Kidney (tissue), 14 donors: ENCODE measurements around the gene LYST. TPM values are rescaled to one million over a fixed set of nuclear protein-coding genes. Genes with fewer than 3 reads are reported as not detected.

Source experiments
- DNase-seq, 5 donors: peaks; one replicate each; pipeline ENCODE4 v3.0.0-alpha.2; 2013 to 2020
- FAIRE-seq: peaks from 2 replicates; lab custom pipeline; 2012; peaks lifted over from hg19 to GRCh38; lab: Jason Lieb, UNC
- H3K27ac ChIP-seq, 2 donors: one replicate each; pipeline ENCODE4 v1.7.0; 2013; ENCODE audit warnings: low read depth in 2 of 2, low read length in 2 of 2, inconsistent platforms in 1 of 2
- H3K27me3 ChIP-seq: one replicate; pipeline ENCODE4 v1.7.1; 2013; ENCODE audit warnings: low read length, inconsistent platforms; ENCODE audit not compliant: control insufficient read depth, insufficient read depth
- H3K36me3 ChIP-seq, 3 donors: one replicate each; pipeline versions ENCODE4 v1.7.0 to v1.7.1; 2013; ENCODE audit warnings: low read length in 3 of 3, control low read depth in 1 of 3, inconsistent platforms in 1 of 3; ENCODE audit not compliant: insufficient read depth in 3 of 3, control insufficient read depth in 2 of 3
- H3K4me1 ChIP-seq, 3 donors: one replicate each; pipeline versions ENCODE4 v1.7.0 to v1.7.1; 2013; ENCODE audit warnings: low read length in 3 of 3, inconsistent platforms in 1 of 3, low read depth in 1 of 3; ENCODE audit not compliant: control insufficient read depth in 2 of 3, insufficient read depth in 2 of 3
- H3K4me3 ChIP-seq, 3 donors: one replicate each; pipeline versions ENCODE4 v1.7.0 to v1.8.1; 2013; ENCODE audit warnings: low read length in 3 of 3, control low read depth in 1 of 3, inconsistent platforms in 1 of 3
- H3K9ac ChIP-seq, 3 donors: one replicate each; pipeline versions ENCODE4 v1.7.0 to v1.7.1; 2013; ENCODE audit warnings: low read length in 3 of 3, control low read depth in 1 of 3, inconsistent platforms in 1 of 3
- H3K9me3 ChIP-seq, 3 donors: one replicate each; pipeline versions ENCODE4 v1.7.0 to v1.7.1; 2013; ENCODE audit warnings: low read length in 3 of 3, control low read depth in 1 of 3, inconsistent platforms in 1 of 3; ENCODE audit not compliant: control insufficient read depth in 2 of 3, insufficient read depth in 1 of 3
- intact Hi-C: fragments of 100-400 bp; cut with DNase I; formaldehyde crosslinking; loops from one replicate; pipeline ENCODE4 v1.11.1; 2022
- polyA plus RNA-seq: library from polyadenylated mRNA; stranded (reverse); fragments of 350-450 nt; fragmentation: Illumina TruSeq; extraction: RNeasy Lipid Tissue Mini Kit (QIAGEN cat#74804); gene quantifications from one replicate; pipeline ENCODE4 v1.2.3, GENCODE V29; 2014; ENCODE audit warnings: low read depth, low replicate concordance; ENCODE audit not compliant: insufficient read depth
- total RNA-seq: library from RNA; stranded (reverse); fragmentation: NEBNext Ultra II Directional; extraction: Animal tissue kit (Norgen Biotek cat#: 25700); gene quantifications from one replicate; pipeline ENCODE4 v1.2.1, GENCODE V29; 2021
- TF ChIP-seq, protein P1 (sequence below): IDR thresholded peaks from 3 replicates; pipeline ENCODE4 v1.5.1; 2012; ENCODE audit warnings: mild to moderate bottlenecking, moderate library complexity, borderline replicate concordance; ENCODE audit not compliant: insufficient read depth; ENCODE audit errors: extremely low read depth
- donor health status: control.
- donor health status: control.
- donor health status: control.
- donor health status: control.
- donor health status: control.
- donor health status: DM: yes; HTN: yes; CAD: no.
- donor health status: Normal renal cell carcinoma (clear cell type).

LYST gene
- total and polyA plus RNA-seq, 2 donors from 2014 or later: 4.6 to 30.3 TPM

GRCh38 chr1:235746245-235746644 is 120.5 kb downstream of the LYST start:
- Histone ChIP-seq H3K9ac (no peak overlapping the region), H3K9me3 (no peaks in the 10 kb centered on the region), H3K36me3 (peaks cover 0 to 15% (median 9%) of the 10 kb centered on the region in 3 donors), H3K27ac (no peak overlapping the region), H3K27me3 (no peaks in the 10 kb centered on the region), H3K4me3 (no peak overlapping the region), H3K4me1 (no peaks in the 10 kb centered on the region)
- TF ChIP-seq, protein P1, sequence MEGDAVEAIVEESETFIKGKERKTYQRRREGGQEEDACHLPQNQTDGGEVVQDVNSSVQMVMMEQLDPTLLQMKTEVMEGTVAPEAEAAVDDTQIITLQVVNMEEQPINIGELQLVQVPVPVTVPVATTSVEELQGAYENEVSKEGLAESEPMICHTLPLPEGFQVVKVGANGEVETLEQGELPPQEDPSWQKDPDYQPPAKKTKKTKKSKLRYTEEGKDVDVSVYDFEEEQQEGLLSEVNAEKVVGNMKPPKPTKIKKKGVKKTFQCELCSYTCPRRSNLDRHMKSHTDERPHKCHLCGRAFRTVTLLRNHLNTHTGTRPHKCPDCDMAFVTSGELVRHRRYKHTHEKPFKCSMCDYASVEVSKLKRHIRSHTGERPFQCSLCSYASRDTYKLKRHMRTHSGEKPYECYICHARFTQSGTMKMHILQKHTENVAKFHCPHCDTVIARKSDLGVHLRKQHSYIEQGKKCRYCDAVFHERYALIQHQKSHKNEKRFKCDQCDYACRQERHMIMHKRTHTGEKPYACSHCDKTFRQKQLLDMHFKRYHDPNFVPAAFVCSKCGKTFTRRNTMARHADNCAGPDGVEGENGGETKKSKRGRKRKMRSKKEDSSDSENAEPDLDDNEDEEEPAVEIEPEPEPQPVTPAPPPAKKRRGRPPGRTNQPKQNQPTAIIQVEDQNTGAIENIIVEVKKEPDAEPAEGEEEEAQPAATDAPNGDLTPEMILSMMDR: no peak
- intact Hi-C loops: no loop called here
- FAIRE-seq (no peak), DNase-seq (no peak)

GRCh38 chr1:235745503-235746136 is 121.1 kb downstream of the LYST start:
- no peak for FAIRE-seq
- H3K4me3 ChIP-seq: no peak overlapping the region
- no peaks in the 10 kb centered on the region for H3K27me3 ChIP-seq
- intact Hi-C loops: no loop called here
- TF ChIP-seq, protein P1: no peak
- H3K27ac ChIP-seq: no peak overlapping the region
- H3K9ac ChIP-seq: no peak overlapping the region
- H3K36me3 ChIP-seq: peaks cover 0 to 11% (median 9%) of the 10 kb centered on the region in 3 donors
- H3K4me1 ChIP-seq: no peaks in the 10 kb centered on the region
- no peaks in the 10 kb centered on the region for H3K9me3 ChIP-seq
- DNase-seq: no peak

GRCh38 chr1:235742914-235743599 is 123.6 kb downstream of the LYST start:
- DNase-seq (no peak), FAIRE-seq (no peak)
- Histone ChIP-seq H3K4me3 (no peak overlapping the region), H3K9me3 (no peaks in the 10 kb centered on the region), H3K27me3 (no peaks in the 10 kb centered on the region), H3K9ac (no peak overlapping the region), H3K4me1 (no peaks in the 10 kb centered on the region), H3K27ac (no peak overlapping the region), H3K36me3 (peaks cover 0 to 14% (median 11%) of the 10 kb centered on the region in 3 donors)
- intact Hi-C loops: no loop called here
- TF ChIP-seq, protein P1: no peak
